Body of pancreas (tissue), 4 donors: ENCODE data around the gene LGR4. TPM values are rescaled to one million over a fixed set of nuclear protein-coding genes. Genes with fewer than 3 reads are reported as not detected.

Experiments used
- ATAC-seq: fragments of 150-250 bp; one replicate; pipeline ENCODE4 v1.9.1; 2016
- DNase-seq, 4 donors: peaks; one replicate each; pipeline ENCODE4 v3.0.0-alpha.2; 2019
- H3K27ac ChIP-seq, 4 donors: fragments of 200-600 bp; sonication (generic); 1 replicate in 3 of 4; 2 replicates in 1 of 4; pipeline versions ENCODE4 v1.5.1 to v1.6.1; 2016 to 2019; ENCODE audit warnings: mild to moderate bottlenecking in 1 of 4, mixed read lengths in 1 of 4, moderate library complexity in 1 of 4
- H3K27me3 ChIP-seq, 2 donors: fragments of 200-600 bp; sonication (generic); one replicate each; pipeline ENCODE4 v1.6.0; 2016; ENCODE audit warnings: mild to moderate bottlenecking in 1 of 2
- H3K36me3 ChIP-seq, 2 donors: fragments of 200-600 bp; sonication (generic); replicated peaks in 1 of 2; 2 replicates each; pipeline ENCODE4 v1.5.1; 2016; ENCODE audit warnings: low read depth in 2 of 2; ENCODE audit not compliant: insufficient read depth in 1 of 2
- H3K4me1 ChIP-seq: fragments of 200-600 bp; sonication (generic); one replicate; pipeline ENCODE4 v1.6.0; 2016
- H3K4me3 ChIP-seq, 2 donors: fragments of 200-600 bp; sonication (generic); 1 replicate in 1 of 2; 2 replicates in 1 of 2; pipeline ENCODE4 v1.5.1; 2016 to 2019
- H3K9me3 ChIP-seq, 3 donors: fragments of 200-600 bp; sonication (generic); 1 replicate in 2 of 3; 2 replicates in 1 of 3; pipeline ENCODE4 v1.5.1; 2016
- POLR2A ChIP-seq, 3 donors: fragments of 450-650 bp; IDR thresholded peaks; one replicate each; pipeline ENCODE4 v1.6.1; 2016; ENCODE audit warnings: antibody characterized with exemption in 3 of 3, mild to moderate bottlenecking in 2 of 3
- WGBS, 2 donors: methylation state at CpG; one replicate each; pipeline ENCODE4 v1.1.5; 2017; 5-methylcytosine and 5-hydroxymethylcytosine counted together
- intact Hi-C: fragments of 100-400 bp; cut with DNase I; formaldehyde crosslinking; loops from one replicate; pipeline ENCODE4 v1.15.1; 2023
- total RNA-seq, 2 donors: library from RNA; depleted of rRNA; stranded (reverse); fragments of >200 nt; gene quantifications; one replicate each; pipeline ENCODE4 v1.1.0, GENCODE V29; 2016
- TF ChIP-seq, protein P1 (sequence below), 7 experiments: fragments of 450-650 bp in 4 of 7; fragments of 200-600 bp in 3 of 7; sonication (generic) in 3 of 7; IDR thresholded peaks; one replicate each; pipeline ENCODE4 v1.5.1; 2016 to 2019; ENCODE audit warnings: antibody characterized with exemption in 7 of 7

Gene LGR4
- total RNA-seq, 2 donors from 2014 or later: 120 to 145 TPM

- Histone ChIP-seq H3K36me3 (no peaks in the 10 kb centered on the region), H3K4me3 (peak within 1 kb of the TSS; percentile 81 to 96), H3K4me1 (peaks cover 42% of the 10 kb centered on the region), H3K27me3 (no peaks in the 10 kb centered on the region), H3K9me3 (no peaks in the 10 kb centered on the region), H3K27ac (peak within 1 kb of the TSS; percentile 56 to 93 (median 91))
- WGBS, 2 donors: 0 to 1% methylated on average over 42 to 60 of the region's 60 CpGs
- peak; percentile 99 for ATAC-seq
- TF ChIP-seq, protein P1, sequence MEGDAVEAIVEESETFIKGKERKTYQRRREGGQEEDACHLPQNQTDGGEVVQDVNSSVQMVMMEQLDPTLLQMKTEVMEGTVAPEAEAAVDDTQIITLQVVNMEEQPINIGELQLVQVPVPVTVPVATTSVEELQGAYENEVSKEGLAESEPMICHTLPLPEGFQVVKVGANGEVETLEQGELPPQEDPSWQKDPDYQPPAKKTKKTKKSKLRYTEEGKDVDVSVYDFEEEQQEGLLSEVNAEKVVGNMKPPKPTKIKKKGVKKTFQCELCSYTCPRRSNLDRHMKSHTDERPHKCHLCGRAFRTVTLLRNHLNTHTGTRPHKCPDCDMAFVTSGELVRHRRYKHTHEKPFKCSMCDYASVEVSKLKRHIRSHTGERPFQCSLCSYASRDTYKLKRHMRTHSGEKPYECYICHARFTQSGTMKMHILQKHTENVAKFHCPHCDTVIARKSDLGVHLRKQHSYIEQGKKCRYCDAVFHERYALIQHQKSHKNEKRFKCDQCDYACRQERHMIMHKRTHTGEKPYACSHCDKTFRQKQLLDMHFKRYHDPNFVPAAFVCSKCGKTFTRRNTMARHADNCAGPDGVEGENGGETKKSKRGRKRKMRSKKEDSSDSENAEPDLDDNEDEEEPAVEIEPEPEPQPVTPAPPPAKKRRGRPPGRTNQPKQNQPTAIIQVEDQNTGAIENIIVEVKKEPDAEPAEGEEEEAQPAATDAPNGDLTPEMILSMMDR (IDR thresholded peaks at IDR 0.05): peak in 1 of 7 experiments; percentile 19
- TF ChIP-seq POLR2A (IDR thresholded peaks at IDR 0.05): peak; percentile 81 to 96 (median 94)
- DNase-seq: peak; percentile 97 to 98 (median 98)
- intact Hi-C loops: no loop called here
These were observed 33.9 kb upstream of the LGR4 start, which contains the start of gene LIN7C for GRCh38 chr11:27506200-27507182. Gene LIN7C (minus strand): TSS chr11:27506769. CDS start chr11:27506752, 17 bp downstream.

DNA sequence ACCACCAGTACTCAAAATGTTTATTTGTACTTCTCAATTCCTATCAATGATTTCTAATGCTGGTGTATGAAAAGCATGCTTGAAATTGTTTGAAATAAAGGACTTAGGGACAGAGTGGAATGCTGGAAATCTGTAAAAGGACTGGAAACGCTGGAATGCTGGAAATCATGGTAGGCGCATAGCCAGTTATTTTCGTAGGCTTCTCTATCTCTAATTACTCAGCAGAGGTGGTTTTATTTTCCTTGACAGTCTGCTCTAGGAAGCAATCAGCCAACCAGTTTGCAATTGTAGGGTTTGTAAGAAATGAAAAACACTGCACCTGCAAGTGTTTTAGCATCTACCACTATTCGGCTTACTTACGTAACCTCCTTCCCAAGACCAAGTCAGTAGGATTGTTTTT is 33.2 kb upstream of the LGR4 start:
- Histone ChIP-seq H3K27me3 (no peaks in the 10 kb centered on the region), H3K27ac (peak overlapping the region in 3 of 4 donors; percentile 90 to 93 (median 92)), H3K4me1 (peaks cover 42% of the 10 kb centered on the region), H3K4me3 (peak overlapping the region; percentile 81 to 96), H3K9me3 (no peaks in the 10 kb centered on the region), H3K36me3 (peaks cover 0 to 3% of the 10 kb centered on the region in 2 donors)
- 2 to 3% methylated on average over 5 of the region's 5 CpGs for WGBS, 2 donors
- ATAC-seq (no peak), DNase-seq (no peak)
- intact Hi-C loops: no loop called here
- TF ChIP-seq, protein P1 (IDR thresholded peaks at IDR 0.05): no peak
- TF ChIP-seq POLR2A (IDR thresholded peaks at IDR 0.05): no peak

- no peak for TF ChIP-seq POLR2A (IDR thresholded peaks at IDR 0.05)
- TF ChIP-seq, protein P1 (IDR thresholded peaks at IDR 0.05): no peak
- peaks cover 42% of the 10 kb centered on the region for H3K4me1 ChIP-seq
- ATAC-seq (no peak), DNase-seq (no peak)
- H3K9me3 ChIP-seq: no peaks in the 10 kb centered on the region
- no peaks in the 10 kb centered on the region for H3K27me3 ChIP-seq
- peaks cover 0 to 11% of the 10 kb centered on the region in 2 donors for H3K36me3 ChIP-seq
- H3K4me3 ChIP-seq: no peak overlapping the region
- no peak overlapping the region for H3K27ac ChIP-seq
- 71 to 81% methylated on average over 2 of the region's 2 CpGs for WGBS, 2 donors
- intact Hi-C loops: no loop called here
These were observed 31.6 kb upstream of the LGR4 start for GRCh38 chr11:27504205-27504604.

DNA sequence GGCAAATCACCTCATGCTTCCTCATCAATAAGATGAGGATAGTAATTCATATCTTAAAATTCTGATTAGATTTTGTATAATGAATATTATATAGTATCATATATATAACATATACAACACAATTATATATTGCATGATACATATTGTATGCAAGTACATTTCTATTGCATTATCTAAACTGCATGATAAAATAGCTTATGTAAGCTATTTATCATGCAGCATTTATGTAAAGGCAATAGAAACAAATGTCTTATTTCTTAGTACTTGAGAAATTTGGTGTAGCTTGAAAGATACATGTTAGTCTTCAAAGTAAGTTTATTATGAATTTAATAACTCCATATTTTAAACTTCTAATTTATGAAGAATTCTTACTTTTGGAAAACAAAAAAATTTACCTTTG is 28.5 kb upstream of the LGR4 start:
- TF ChIP-seq POLR2A (IDR thresholded peaks at IDR 0.05): no peak
- TF ChIP-seq, protein P1 (IDR thresholded peaks at IDR 0.05): no peak
- no peak for DNase-seq
- intact Hi-C loops: no loop called here

More for the DNA sequence above, 28.5 kb upstream of the LGR4 start:
- H3K4me3 ChIP-seq: no peak overlapping the region
- peaks cover 0 to 17% of the 10 kb centered on the region in 2 donors for H3K36me3 ChIP-seq
- H3K27me3 ChIP-seq: no peaks in the 10 kb centered on the region
- no peaks in the 10 kb centered on the region for H3K9me3 ChIP-seq
- no peak for ATAC-seq
- peaks cover 44% of the 10 kb centered on the region for H3K4me1 ChIP-seq
- no peak overlapping the region for H3K27ac ChIP-seq
